ENCODE data around the gene GARIN5A. TPM values are rescaled to one million over a fixed set of nuclear protein-coding genes. Genes with fewer than 3 reads are reported as not detected.

The GARIN5A gene
- total and polyA plus RNA-seq, 2 experiments from 2014 or later, result 13.3 to 25.0 TPM

DNA sequence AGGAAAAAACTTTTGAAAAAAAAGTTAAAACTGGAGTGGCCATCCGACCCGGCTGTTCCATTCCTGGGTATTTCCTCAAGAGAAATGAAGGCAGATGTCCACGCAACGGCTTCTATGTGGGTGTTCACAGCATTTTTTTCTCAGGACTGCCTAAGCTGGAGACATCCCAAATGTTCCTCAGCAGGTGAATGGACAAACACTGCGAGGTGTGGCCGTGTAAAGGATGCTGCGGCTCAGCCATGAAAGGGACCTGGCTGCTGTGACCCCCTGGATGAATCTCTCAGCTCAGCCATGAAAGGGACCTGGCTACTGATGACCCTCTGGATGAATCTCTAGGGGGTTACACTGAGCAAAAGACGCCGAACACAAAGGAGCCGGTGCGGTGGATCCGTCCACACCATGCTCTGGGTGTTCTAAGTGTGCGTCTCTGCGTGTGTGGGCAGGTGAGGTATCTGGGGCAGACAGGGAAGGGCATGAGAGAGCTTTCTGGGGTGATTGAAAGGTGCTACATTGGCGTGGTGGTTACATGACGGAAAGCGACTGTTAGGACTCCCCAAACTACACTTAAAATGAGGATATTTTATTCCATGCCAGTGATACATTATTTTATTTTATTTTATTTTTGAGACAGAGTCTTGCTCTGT lies 44.3 kb upstream of the GARIN5A start:
- TF ChIP-seq REST (IDR thresholded peaks at IDR 0.05; ENCODE audit: unreplicated experiment) (no peak), STAT1 (IDR thresholded peaks at IDR 0.05; ENCODE audit: unreplicated experiment) (no peak), ZNF331 (CRISPR knock-in tag; IDR thresholded peaks at IDR 0.05; ENCODE audit: low read depth) (no peak), JUNB (IDR thresholded peaks at IDR 0.05; ENCODE audit: unreplicated experiment) (no peak), EZH2phosphoT487 (IDR thresholded peaks at IDR 0.05; ENCODE audit: unreplicated experiment) (no peak), CREB1 (CRISPR knock-in tag; IDR thresholded peaks at IDR 0.05; ENCODE audit: low read depth) (no peak), EZH2 (IDR thresholded peaks at IDR 0.05; ENCODE audit: low read depth, unreplicated experiment) (no peak), NANOG (IDR thresholded peaks at IDR 0.05; ENCODE audit: borderline replicate concordance) (no peak)
- TF ChIP-seq, protein P1, sequence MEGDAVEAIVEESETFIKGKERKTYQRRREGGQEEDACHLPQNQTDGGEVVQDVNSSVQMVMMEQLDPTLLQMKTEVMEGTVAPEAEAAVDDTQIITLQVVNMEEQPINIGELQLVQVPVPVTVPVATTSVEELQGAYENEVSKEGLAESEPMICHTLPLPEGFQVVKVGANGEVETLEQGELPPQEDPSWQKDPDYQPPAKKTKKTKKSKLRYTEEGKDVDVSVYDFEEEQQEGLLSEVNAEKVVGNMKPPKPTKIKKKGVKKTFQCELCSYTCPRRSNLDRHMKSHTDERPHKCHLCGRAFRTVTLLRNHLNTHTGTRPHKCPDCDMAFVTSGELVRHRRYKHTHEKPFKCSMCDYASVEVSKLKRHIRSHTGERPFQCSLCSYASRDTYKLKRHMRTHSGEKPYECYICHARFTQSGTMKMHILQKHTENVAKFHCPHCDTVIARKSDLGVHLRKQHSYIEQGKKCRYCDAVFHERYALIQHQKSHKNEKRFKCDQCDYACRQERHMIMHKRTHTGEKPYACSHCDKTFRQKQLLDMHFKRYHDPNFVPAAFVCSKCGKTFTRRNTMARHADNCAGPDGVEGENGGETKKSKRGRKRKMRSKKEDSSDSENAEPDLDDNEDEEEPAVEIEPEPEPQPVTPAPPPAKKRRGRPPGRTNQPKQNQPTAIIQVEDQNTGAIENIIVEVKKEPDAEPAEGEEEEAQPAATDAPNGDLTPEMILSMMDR (conservative IDR thresholded peaks at IDR 0.05; ENCODE audit: low read depth in 2 of 2), result no peak
- TF ChIP-seq, protein P2, sequence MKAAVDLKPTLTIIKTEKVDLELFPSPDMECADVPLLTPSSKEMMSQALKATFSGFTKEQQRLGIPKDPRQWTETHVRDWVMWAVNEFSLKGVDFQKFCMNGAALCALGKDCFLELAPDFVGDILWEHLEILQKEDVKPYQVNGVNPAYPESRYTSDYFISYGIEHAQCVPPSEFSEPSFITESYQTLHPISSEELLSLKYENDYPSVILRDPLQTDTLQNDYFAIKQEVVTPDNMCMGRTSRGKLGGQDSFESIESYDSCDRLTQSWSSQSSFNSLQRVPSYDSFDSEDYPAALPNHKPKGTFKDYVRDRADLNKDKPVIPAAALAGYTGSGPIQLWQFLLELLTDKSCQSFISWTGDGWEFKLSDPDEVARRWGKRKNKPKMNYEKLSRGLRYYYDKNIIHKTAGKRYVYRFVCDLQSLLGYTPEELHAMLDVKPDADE (IDR thresholded peaks at IDR 0.05), result no peak
- TF ChIP-seq, protein P3, sequence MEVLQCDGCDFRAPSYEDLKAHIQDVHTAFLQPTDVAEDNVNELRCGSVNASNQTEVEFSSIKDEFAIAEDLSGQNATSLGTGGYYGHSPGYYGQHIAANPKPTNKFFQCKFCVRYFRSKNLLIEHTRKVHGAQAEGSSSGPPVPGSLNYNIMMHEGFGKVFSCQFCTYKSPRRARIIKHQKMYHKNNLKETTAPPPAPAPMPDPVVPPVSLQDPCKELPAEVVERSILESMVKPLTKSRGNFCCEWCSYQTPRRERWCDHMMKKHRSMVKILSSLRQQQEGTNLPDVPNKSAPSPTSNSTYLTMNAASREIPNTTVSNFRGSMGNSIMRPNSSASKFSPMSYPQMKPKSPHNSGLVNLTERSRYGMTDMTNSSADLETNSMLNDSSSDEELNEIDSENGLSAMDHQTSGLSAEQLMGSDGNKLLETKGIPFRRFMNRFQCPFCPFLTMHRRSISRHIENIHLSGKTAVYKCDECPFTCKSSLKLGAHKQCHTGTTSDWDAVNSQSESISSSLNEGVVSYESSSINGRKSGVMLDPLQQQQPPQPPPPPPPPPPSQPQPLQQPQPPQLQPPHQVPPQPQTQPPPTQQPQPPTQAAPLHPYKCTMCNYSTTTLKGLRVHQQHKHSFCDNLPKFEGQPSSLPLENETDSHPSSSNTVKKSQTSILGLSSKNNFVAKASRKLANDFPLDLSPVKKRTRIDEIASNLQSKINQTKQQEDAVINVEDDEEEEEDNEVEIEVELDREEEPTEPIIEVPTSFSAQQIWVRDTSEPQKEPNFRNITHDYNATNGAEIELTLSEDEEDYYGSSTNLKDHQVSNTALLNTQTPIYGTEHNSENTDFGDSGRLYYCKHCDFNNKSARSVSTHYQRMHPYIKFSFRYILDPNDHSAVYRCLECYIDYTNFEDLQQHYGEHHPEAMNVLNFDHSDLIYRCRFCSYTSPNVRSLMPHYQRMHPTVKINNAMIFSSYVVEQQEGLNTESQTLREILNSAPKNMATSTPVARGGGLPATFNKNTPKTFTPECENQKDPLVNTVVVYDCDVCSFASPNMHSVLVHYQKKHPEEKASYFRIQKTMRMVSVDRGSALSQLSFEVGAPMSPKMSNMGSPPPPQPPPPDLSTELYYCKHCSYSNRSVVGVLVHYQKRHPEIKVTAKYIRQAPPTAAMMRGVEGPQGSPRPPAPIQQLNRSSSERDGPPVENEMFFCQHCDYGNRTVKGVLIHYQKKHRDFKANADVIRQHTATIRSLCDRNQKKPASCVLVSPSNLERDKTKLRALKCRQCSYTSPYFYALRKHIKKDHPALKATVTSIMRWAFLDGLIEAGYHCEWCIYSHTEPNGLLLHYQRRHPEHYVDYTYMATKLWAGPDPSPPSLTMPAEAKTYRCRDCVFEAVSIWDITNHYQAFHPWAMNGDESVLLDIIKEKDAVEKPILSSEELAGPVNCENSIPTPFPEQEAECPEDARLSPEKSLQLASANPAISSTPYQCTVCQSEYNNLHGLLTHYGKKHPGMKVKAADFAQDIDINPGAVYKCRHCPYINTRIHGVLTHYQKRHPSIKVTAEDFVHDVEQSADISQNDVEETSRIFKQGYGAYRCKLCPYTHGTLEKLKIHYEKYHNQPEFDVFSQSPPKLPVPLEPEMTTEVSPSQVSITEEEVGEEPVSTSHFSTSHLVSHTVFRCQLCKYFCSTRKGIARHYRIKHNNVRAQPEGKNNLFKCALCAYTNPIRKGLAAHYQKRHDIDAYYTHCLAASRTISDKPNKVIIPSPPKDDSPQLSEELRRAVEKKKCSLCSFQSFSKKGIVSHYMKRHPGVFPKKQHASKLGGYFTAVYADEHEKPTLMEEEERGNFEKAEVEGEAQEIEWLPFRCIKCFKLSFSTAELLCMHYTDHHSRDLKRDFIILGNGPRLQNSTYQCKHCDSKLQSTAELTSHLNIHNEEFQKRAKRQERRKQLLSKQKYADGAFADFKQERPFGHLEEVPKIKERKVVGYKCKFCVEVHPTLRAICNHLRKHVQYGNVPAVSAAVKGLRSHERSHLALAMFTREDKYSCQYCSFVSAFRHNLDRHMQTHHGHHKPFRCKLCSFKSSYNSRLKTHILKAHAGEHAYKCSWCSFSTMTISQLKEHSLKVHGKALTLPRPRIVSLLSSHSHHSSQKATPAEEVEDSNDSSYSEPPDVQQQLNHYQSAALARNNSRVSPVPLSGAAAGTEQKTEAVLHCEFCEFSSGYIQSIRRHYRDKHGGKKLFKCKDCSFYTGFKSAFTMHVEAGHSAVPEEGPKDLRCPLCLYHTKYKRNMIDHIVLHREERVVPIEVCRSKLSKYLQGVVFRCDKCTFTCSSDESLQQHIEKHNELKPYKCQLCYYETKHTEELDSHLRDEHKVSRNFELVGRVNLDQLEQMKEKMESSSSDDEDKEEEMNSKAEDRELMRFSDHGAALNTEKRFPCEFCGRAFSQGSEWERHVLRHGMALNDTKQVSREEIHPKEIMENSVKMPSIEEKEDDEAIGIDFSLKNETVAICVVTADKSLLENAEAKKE (CRISPR knock-in tag; IDR thresholded peaks at IDR 0.05), result no peak
- H3K36me3 ChIP-seq (ENCODE audit: insufficient read depth), result no peaks in the 10 kb centered on the region
- Mint-ChIP-seq H3K4me3 (no peak overlapping the region), H3K27me3 (ENCODE audit: insufficient read depth, low read depth, poor library complexity) (peaks cover 10% of the 10 kb centered on the region), H3K9me3 (peaks cover 89% of the 10 kb centered on the region), H3K4me1 (no peaks in the 10 kb centered on the region), H3K36me3 (ENCODE audit: low read depth) (peaks cover 25% of the 10 kb centered on the region), H3K27ac (no peak overlapping the region)
- H3K4me3 ChIP-seq, result no peak overlapping the region
- no peak overlapping the region for H3K4me2 ChIP-seq
- H3K9me2 ChIP-seq (ENCODE audit: insufficient read depth), result no peaks in the 10 kb centered on the region
- H3K79me2 ChIP-seq (replicated peaks; ENCODE audit: insufficient read depth), result no peaks in the 10 kb centered on the region
- DNase-seq (ENCODE audit: low spot score) (no peak), ATAC-seq (no peak)
- no peaks in the 10 kb centered on the region for H4K20me1 ChIP-seq (replicated peaks; ENCODE audit: insufficient read depth)
- H3K27ac ChIP-seq (ENCODE audit: low read depth), result no peak overlapping the region
- H3F3A ChIP-seq (replicated peaks; ENCODE audit: low read depth), result no peaks in the 10 kb centered on the region
- peaks cover 6% of the 10 kb centered on the region; the same call in 1 of the 2 replicates for H3K4me1 ChIP-seq (ENCODE audit: insufficient read depth)
- no peak overlapping the region for H2AFZ ChIP-seq
- H3K27me3 ChIP-seq (ENCODE audit: insufficient read depth), result peaks cover 12% of the 10 kb centered on the region
